Measurements from ENCODE around the gene LMO1.

DNA sequence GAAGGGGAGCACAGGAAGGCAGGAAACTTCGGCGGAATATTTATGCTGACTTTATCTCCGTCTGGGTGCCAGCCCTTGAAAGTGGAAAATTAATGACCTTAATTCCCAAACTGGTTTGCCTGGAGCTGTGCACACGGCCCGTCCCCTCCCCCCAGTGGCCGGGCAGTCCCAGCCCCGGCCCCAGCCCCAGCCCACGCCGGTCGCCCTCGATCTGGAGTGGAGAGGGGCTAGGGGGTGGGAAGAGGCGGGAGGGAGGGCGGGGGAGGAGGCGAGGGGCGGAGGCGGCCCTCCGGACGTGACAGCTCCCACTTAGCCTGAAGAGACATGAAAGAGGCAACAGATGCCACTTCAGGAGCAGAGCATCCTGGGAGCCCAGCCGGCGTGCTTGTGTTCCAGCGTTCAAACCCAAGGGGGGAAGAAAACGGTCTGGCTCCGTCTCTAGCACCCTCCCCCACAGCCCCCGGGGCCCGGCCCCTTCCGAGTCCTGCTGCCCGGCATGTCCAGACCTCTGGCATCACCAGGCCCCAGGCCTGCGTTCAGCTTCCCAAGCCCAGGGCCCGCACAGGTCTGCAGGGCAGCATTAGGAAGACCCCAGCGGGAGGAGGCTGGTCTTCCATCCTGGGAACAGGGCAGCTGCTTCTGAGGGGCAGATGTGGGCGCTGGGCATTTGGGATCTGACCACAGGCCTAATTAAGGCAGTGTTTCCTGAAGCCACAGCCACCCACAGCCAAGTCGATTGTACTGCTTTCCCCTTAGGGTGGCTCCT lies 20.0 kb upstream of the LMO1 start:
- TF ChIP-seq, protein P1, sequence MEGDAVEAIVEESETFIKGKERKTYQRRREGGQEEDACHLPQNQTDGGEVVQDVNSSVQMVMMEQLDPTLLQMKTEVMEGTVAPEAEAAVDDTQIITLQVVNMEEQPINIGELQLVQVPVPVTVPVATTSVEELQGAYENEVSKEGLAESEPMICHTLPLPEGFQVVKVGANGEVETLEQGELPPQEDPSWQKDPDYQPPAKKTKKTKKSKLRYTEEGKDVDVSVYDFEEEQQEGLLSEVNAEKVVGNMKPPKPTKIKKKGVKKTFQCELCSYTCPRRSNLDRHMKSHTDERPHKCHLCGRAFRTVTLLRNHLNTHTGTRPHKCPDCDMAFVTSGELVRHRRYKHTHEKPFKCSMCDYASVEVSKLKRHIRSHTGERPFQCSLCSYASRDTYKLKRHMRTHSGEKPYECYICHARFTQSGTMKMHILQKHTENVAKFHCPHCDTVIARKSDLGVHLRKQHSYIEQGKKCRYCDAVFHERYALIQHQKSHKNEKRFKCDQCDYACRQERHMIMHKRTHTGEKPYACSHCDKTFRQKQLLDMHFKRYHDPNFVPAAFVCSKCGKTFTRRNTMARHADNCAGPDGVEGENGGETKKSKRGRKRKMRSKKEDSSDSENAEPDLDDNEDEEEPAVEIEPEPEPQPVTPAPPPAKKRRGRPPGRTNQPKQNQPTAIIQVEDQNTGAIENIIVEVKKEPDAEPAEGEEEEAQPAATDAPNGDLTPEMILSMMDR (IDR thresholded peaks at IDR 0.05) = no peak
- TF ChIP-seq POLR2A (IDR thresholded peaks at IDR 0.05) = no peak

Measured in heart left ventricle (tissue), 13 donors.